Esophagus muscularis mucosa (tissue), 3 donors: Measurements from ENCODE around the gene CNTNAP2.

ENCODE experiments used
- EP300 ChIP-seq: sonication (generic); formaldehyde crosslinking; IDR thresholded peaks from one replicate; pipeline ENCODE4 v1.6.1; 2017; ENCODE audit warnings: antibody characterized with exemption
- TF ChIP-seq, protein P1 (sequence below), 3 experiments: fragments of 200-600 bp in 2 of 3; fragments of 450-650 bp in 1 of 3; sonication (generic) in 2 of 3; IDR thresholded peaks; one replicate each; pipeline ENCODE4 v1.5.1; 2017 to 2019; ENCODE audit warnings: antibody characterized with exemption in 3 of 3, mild to moderate bottlenecking in 2 of 3, moderate library complexity in 1 of 3

DNA sequence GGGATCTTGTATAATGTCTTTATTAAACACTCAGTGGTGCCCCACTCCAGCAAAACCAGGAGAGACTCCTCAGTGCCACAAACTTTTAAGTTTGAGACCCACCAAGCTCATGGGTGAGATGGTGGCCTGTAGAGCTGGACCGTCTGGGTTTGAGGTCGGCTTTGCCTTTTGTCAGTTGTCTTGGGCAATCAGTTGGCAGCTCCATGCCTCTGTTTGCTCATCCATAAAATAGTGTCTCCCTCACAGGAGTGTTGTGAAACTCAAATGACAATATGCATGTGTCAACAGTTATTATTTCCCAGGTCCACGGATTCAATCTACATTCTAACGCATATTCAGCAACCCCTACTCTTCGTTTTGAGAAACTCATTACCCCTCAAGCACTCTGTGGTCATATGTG is 2106.1 kb downstream of the CNTNAP2 start:
- TF ChIP-seq, protein P1, sequence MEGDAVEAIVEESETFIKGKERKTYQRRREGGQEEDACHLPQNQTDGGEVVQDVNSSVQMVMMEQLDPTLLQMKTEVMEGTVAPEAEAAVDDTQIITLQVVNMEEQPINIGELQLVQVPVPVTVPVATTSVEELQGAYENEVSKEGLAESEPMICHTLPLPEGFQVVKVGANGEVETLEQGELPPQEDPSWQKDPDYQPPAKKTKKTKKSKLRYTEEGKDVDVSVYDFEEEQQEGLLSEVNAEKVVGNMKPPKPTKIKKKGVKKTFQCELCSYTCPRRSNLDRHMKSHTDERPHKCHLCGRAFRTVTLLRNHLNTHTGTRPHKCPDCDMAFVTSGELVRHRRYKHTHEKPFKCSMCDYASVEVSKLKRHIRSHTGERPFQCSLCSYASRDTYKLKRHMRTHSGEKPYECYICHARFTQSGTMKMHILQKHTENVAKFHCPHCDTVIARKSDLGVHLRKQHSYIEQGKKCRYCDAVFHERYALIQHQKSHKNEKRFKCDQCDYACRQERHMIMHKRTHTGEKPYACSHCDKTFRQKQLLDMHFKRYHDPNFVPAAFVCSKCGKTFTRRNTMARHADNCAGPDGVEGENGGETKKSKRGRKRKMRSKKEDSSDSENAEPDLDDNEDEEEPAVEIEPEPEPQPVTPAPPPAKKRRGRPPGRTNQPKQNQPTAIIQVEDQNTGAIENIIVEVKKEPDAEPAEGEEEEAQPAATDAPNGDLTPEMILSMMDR (IDR thresholded peaks at IDR 0.05): no peak
- TF ChIP-seq EP300: no peak
